ENCODE results near the gene ZNF616. TPM values are rescaled to one million over a fixed set of nuclear protein-coding genes. Genes with fewer than 3 reads are reported as not detected.
"Not testable (repeated sequence)": the region's sequence is repeated elsewhere in the genome, so short reads cannot be mapped to it uniquely, and the experiment has no call there.

ZNF616 gene
- polyA plus RNA-seq, 1 donor (not counting 4 experiments of a cell fraction or from before 2014, with no cell fraction given): 7.6 TPM

DNA sequence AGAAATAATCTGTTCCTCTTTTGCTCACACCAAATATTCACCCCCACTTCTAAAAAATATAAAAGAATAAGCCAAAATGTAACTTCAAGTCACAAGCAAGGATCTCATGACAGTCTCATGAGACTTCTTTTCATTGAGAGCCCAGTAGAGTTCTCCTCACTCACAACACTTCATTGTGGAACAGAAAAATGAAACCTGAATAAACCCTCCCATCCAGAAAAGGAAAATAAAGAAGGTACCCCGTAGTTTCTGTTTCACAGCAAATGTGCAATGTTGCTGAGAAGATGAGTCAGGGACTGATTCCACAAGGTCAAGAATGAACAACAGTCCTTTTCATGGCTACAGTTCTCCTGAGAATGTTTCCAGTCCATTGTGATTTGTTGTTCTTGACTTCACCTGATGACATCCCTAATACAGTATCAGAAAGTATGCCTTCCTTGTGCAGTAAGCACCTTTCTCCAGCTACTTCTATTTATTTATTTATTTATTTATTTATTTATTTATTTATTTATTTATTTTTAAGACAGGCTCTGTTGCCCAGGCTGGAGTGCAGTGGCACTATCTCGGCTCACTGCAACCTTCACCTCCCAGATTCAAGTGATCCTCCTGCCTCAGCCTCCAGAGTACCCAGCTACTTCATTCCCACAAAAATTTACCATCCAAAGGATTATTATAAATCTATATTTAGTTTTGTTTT, 37.7 kb downstream of the ZNF616 start:
- no peak overlapping the region for H3K4me2 ChIP-seq (ENCODE audit: control insufficient read depth, extremely low read depth, insufficient read depth, low read depth, low read length)
- H3K9me3 ChIP-seq (ENCODE audit: control insufficient read depth, low read depth, low read length): peaks cover 15% of the 10 kb centered on the region
- no peaks in the 10 kb centered on the region for H3K79me2 ChIP-seq (ENCODE audit: control insufficient read depth, insufficient read depth, low read length)
- no peak for DNase-seq (ENCODE audit: low read depth, low spot score)
- FAIRE-seq: no peak
- no peak overlapping the region for H3K27ac ChIP-seq (ENCODE audit: control insufficient read depth, insufficient read depth, low read length)
- no peak overlapping the region for H2AFZ ChIP-seq (ENCODE audit: control insufficient read depth, low read length)
- no peaks in the 10 kb centered on the region for H4K20me1 ChIP-seq (ENCODE audit: control insufficient read depth, extremely low read depth, insufficient read depth, low read length)
- no peaks in the 10 kb centered on the region for H3K27me3 ChIP-seq (ENCODE audit: control insufficient read depth, extremely low read depth, insufficient read depth, low read length)
- H3K36me3 ChIP-seq (ENCODE audit: control insufficient read depth in 2 of 2, extremely low read depth in 1 of 2, insufficient read depth in 2 of 2, low read length in 2 of 2): no peaks in the 10 kb centered on the region
- no peak overlapping the region for H3K9ac ChIP-seq (ENCODE audit: control insufficient read depth, extremely low read depth, insufficient read depth, low read length)
- H3K4me3 ChIP-seq (ENCODE audit: control insufficient read depth in 2 of 3, extremely low read depth in 1 of 3, insufficient read depth in 2 of 3, low read depth in 1 of 3, low read length in 3 of 3): no peak overlapping the region
- no peaks in the 10 kb centered on the region for H3K9me1 ChIP-seq (ENCODE audit: control insufficient read depth, extremely low read depth, insufficient read depth, low read length)
- H3K4me1 ChIP-seq (ENCODE audit: control insufficient read depth, extremely low read depth, insufficient read depth, low read length): no peaks in the 10 kb centered on the region
- no peak for TF ChIP-seq EZH2 (IDR thresholded peaks at IDR 0.05; ENCODE audit: low read length)
- TF ChIP-seq CTCF (optimal IDR thresholded peaks at IDR 0.05 in 1 of 3, IDR thresholded peaks at IDR 0.05 in 1 of 3, conservative IDR thresholded peaks at IDR 0.05 in 1 of 3; ENCODE audit: extremely low read depth in 1 of 3, insufficient read depth in 2 of 3, low read length in 3 of 3): no peak
- dilution Hi-C loops (cut with MboI; ENCODE audit: extremely low pct_ligation_motif_present, low sequenced_read_pairs): no loop called here

DNA sequence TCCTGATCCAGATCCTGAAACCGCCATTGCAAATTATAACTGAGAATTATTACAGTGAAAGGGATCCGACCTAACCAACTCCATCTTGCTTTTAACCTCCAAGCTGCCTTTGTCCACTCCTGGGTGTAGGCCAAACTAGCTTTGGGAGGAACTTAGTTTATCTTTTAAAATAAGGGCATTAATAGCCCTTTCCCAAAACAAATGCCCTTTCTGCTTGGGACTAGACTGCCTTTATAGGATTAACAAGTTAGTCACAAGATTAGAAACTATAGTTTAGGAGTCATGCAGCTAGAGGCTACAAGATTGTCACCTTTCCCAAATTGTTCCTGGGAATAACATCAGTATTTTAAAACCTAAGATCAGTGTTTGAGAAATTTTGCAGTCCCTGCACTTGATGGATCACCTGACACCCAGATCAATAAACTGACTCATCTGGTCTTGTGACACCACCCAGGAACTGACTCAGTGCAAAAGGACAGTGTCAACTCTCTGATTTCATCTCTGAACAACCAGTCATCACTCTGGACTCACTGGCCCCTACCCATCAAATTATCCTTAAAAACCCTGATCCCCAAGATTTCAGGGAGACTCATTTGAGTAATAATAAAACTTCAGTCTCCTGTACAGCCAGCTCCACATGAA, 40.1 kb downstream of the ZNF616 start:
- Histone ChIP-seq H3K9ac (ENCODE audit: control insufficient read depth, extremely low read depth, insufficient read depth, low read length) (no peak overlapping the region), H3K4me3 (ENCODE audit: control insufficient read depth in 2 of 3, extremely low read depth in 1 of 3, insufficient read depth in 2 of 3, low read depth in 1 of 3, low read length in 3 of 3) (no peak overlapping the region), H4K20me1 (ENCODE audit: control insufficient read depth, extremely low read depth, insufficient read depth, low read length) (no peaks in the 10 kb centered on the region), H3K27ac (ENCODE audit: control insufficient read depth, insufficient read depth, low read length) (no peak overlapping the region), H3K4me2 (ENCODE audit: control insufficient read depth, extremely low read depth, insufficient read depth, low read depth, low read length) (no peak overlapping the region), H3K79me2 (ENCODE audit: control insufficient read depth, insufficient read depth, low read length) (peaks cover 8% of the 10 kb centered on the region), H2AFZ (ENCODE audit: control insufficient read depth, low read length) (no peak overlapping the region), H3K9me3 (ENCODE audit: control insufficient read depth, low read depth, low read length) (peaks cover 13% of the 10 kb centered on the region), H3K4me1 (ENCODE audit: control insufficient read depth, extremely low read depth, insufficient read depth, low read length) (peaks cover 2% of the 10 kb centered on the region), H3K9me1 (ENCODE audit: control insufficient read depth, extremely low read depth, insufficient read depth, low read length) (no peaks in the 10 kb centered on the region), H3K27me3 (ENCODE audit: control insufficient read depth, extremely low read depth, insufficient read depth, low read length) (no peaks in the 10 kb centered on the region), H3K36me3 (ENCODE audit: control insufficient read depth in 2 of 2, extremely low read depth in 1 of 2, insufficient read depth in 2 of 2, low read length in 2 of 2) (no peaks in the 10 kb centered on the region)
- DNase-seq (ENCODE audit: low read depth, low spot score) (no peak), FAIRE-seq (no peak)
- TF ChIP-seq EZH2 (IDR thresholded peaks at IDR 0.05; ENCODE audit: low read length) (no peak), CTCF (optimal IDR thresholded peaks at IDR 0.05 in 1 of 3, IDR thresholded peaks at IDR 0.05 in 1 of 3, conservative IDR thresholded peaks at IDR 0.05 in 1 of 3; ENCODE audit: extremely low read depth in 1 of 3, insufficient read depth in 2 of 3, low read length in 3 of 3) (no peak)
- dilution Hi-C loops (cut with MboI; ENCODE audit: extremely low pct_ligation_motif_present, low sequenced_read_pairs): no loop called here

- DNase-seq (ENCODE audit: low read depth, low spot score); H3K4me2 ChIP-seq (ENCODE audit: control insufficient read depth, extremely low read depth, insufficient read depth, low read depth, low read length); H3K9me3 ChIP-seq (ENCODE audit: control insufficient read depth, low read depth, low read length); H2AFZ ChIP-seq (ENCODE audit: control insufficient read depth, low read length); H3K36me3 ChIP-seq (ENCODE audit: control insufficient read depth in 2 of 2, extremely low read depth in 1 of 2, insufficient read depth in 2 of 2, low read length in 2 of 2); H4K20me1 ChIP-seq (ENCODE audit: control insufficient read depth, extremely low read depth, insufficient read depth, low read length); H3K9me1 ChIP-seq (ENCODE audit: control insufficient read depth, extremely low read depth, insufficient read depth, low read length); dilution Hi-C loops (cut with MboI; ENCODE audit: extremely low pct_ligation_motif_present, low sequenced_read_pairs); H3K4me1 ChIP-seq (ENCODE audit: control insufficient read depth, extremely low read depth, insufficient read depth, low read length); FAIRE-seq; H3K9ac ChIP-seq (ENCODE audit: control insufficient read depth, extremely low read depth, insufficient read depth, low read length); H3K4me3 ChIP-seq (ENCODE audit: control insufficient read depth in 2 of 3, extremely low read depth in 1 of 3, insufficient read depth in 2 of 3, low read depth in 1 of 3, low read length in 3 of 3); H3K27me3 ChIP-seq (ENCODE audit: control insufficient read depth, extremely low read depth, insufficient read depth, low read length): not testable (repeated sequence)
- Histone ChIP-seq H3K79me2 (ENCODE audit: control insufficient read depth, insufficient read depth, low read length) (peaks cover 39% of the 10 kb centered on the region), H3K27ac (ENCODE audit: control insufficient read depth, insufficient read depth, low read length) (peak overlapping the region; percentile 67)
Observed at GRCh38 chr19:52096416-52096815, 43.3 kb downstream of the ZNF616 start.
